ENCODE data around the gene E2F8.
"Not testable (repeated sequence)": the region's sequence is repeated elsewhere in the genome, so short reads cannot be mapped to it uniquely, and the experiment has no call there.

The E2F8 gene

GRCh38 chr11:19240420-19241259, at the start of gene E2F8:
TSS of gene E2F8 (minus strand) at chr11:19240945. CDS start at chr11:19240121, 824 bp downstream.
- DNase-seq (ENCODE audit: low read depth in 2 of 2) = peak; percentile 72 to 91

GRCh38 chr11:19290356-19290755, 49.6 kb upstream of the E2F8 start:
- no peak for DNase-seq (ENCODE audit: low read depth in 2 of 2)

GRCh38 chr11:19288256-19288655, 47.5 kb upstream of the E2F8 start:
- no peak for DNase-seq (ENCODE audit: low read depth in 2 of 2)

- DNase-seq (ENCODE audit: low read depth in 2 of 2) = no peak
These were observed 45.7 kb upstream of the E2F8 start for GRCh38 chr11:19286411-19286810.

- DNase-seq (ENCODE audit: low read depth in 2 of 2) = no peak
These were observed 44.1 kb upstream of the E2F8 start for GRCh38 chr11:19284881-19285280.

GRCh38 chr11:19283991-19284390, 43.2 kb upstream of the E2F8 start:
- no peak for DNase-seq (ENCODE audit: low read depth in 2 of 2)

GRCh38 chr11:19281555-19281954, 40.8 kb upstream of the E2F8 start:
- no peak for DNase-seq (ENCODE audit: low read depth in 2 of 2)

GRCh38 chr11:19281041-19281440, 40.3 kb upstream of the E2F8 start:
- no peak for DNase-seq (ENCODE audit: low read depth in 2 of 2)

GRCh38 chr11:19279451-19279850, 38.7 kb upstream of the E2F8 start:
- no peak for DNase-seq (ENCODE audit: low read depth in 2 of 2)

- no peak for DNase-seq (ENCODE audit: low read depth in 2 of 2)
These were observed 36.4 kb upstream of the E2F8 start for GRCh38 chr11:19276859-19277808.

GRCh38 chr11:19275496-19275895, 34.8 kb upstream of the E2F8 start:
- DNase-seq (ENCODE audit: low read depth in 2 of 2) = no peak

- DNase-seq (ENCODE audit: low read depth in 2 of 2) = not testable (repeated sequence)
These were observed 32.5 kb upstream of the E2F8 start for GRCh38 chr11:19273219-19273618.

- no peak for DNase-seq (ENCODE audit: low read depth in 2 of 2)
These were observed 28.2 kb upstream of the E2F8 start for GRCh38 chr11:19268909-19269308.

- DNase-seq (ENCODE audit: low read depth in 2 of 2) = no peak
These were observed 26.8 kb upstream of the E2F8 start for GRCh38 chr11:19267567-19267966.

GRCh38 chr11:19263333-19263732, 22.6 kb upstream of the E2F8 start:
- DNase-seq (ENCODE audit: low read depth in 2 of 2) = no peak

- DNase-seq (ENCODE audit: low read depth in 2 of 2) = peak; percentile 29 to 64
These were observed 19.0 kb upstream of the E2F8 start for GRCh38 chr11:19259487-19260345.

- no peak for DNase-seq (ENCODE audit: low read depth in 2 of 2)
These were observed 18.0 kb upstream of the E2F8 start for GRCh38 chr11:19258641-19259230.

GRCh38 chr11:19254441-19254840, 13.7 kb upstream of the E2F8 start:
- DNase-seq (ENCODE audit: low read depth in 2 of 2) = not testable (repeated sequence)

- DNase-seq (ENCODE audit: low read depth in 2 of 2) = no peak
These were observed 13.1 kb upstream of the E2F8 start for GRCh38 chr11:19253817-19254216.

GRCh38 chr11:19253153-19253745, 12.5 kb upstream of the E2F8 start:
- DNase-seq (ENCODE audit: low read depth in 2 of 2) = no peak

All from stimulated activated CD4-positive, alpha-beta T cell treated with anti-CD3 and anti-CD28 coated beads, Interleukin-12 subunit alpha, Interleukin-12 subunit beta, amount 100 ng/mL, for 24 hours (primary cell).